Inflammatory macrophage treated with lipopolysaccharide for 1 hour (primary cell): ENCODE data around the gene PSG5.
"Not testable (repeated sequence)": the region's sequence is repeated elsewhere in the genome, so short reads cannot be mapped to it uniquely, and the experiment has no call there.

ENCODE experiments used
- DNase-seq, 2 donors: peaks; one replicate each; pipeline ENCODE4 v3.0.0-alpha.2; 2020 to 2022

PSG5 gene

GRCh38 chr19:43181869-43182771, 4.2 kb downstream of the PSG5 start:
- DNase-seq: not testable (repeated sequence)

GRCh38 chr19:43179569-43180147, 6.7 kb downstream of the PSG5 start:
- not testable (repeated sequence) for DNase-seq

- not testable (repeated sequence) for DNase-seq
Observed at GRCh38 chr19:43178577-43178976, 7.8 kb downstream of the PSG5 start.

DNA sequence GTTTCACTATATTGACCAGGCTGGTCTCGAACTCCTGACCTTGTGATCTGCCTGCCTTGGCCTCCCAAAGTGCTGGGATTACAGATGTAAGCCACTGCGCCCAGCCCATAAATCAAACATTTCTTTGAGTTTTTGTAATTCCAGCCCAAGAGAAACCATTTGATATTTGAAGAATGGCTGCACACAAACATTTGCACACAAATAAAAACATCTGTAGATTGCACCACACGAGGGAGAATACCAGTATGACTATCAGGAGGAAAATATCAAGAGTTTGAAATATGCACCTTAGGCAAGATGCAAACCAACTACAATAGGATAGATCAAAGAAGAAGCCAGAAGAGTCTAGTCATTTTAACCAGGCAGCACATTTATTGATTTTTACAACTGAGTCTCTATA, 20.4 kb downstream of the PSG5 start:
- DNase-seq: not testable (repeated sequence)

- not testable (repeated sequence) for DNase-seq
Observed at GRCh38 chr19:43163135-43163534, 23.2 kb downstream of the PSG5 start.

DNA sequence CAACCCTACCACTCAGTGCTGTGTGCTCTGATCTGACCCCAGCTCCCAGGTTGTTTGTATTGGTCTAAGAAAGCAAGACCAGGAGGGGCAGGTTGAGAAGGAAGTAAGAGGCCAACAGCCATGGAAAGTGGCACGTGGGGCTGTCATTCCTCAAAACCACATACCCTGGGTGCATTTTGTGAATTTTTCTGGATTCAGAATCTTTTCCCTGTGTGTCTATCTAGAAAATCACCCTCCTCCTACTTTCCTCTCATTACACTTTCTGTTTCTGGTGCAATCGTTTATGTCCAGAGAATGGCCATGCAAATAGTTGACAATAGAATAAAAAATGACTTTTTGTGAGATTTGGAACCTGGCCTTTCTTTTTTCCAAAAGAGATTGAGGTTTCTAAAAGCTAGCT, 24.1 kb downstream of the PSG5 start:
- not testable (repeated sequence) for DNase-seq

DNA sequence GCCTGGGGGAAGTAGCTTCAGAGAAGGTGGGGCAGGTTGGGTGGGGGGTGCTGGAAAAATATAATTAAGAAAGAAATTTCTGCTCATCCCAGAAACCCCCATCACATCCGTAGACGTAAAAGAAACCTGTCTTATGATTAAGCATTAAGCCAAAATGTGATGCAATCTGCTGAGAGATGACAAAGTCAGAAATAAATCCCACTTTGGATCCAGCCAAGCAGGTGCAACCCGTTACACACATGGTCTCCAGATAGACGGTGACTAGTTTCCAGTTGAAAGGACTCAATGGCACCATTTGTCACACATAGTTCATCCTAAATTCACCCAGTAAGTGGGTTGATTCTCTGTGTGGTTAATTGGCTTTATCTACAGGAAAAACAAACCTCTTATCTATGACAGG, 34.1 kb downstream of the PSG5 start:
- DNase-seq: no peak

- DNase-seq: not testable (repeated sequence)
Observed at GRCh38 chr19:43149788-43150187, 36.5 kb downstream of the PSG5 start.

- no peak for DNase-seq
Observed at GRCh38 chr19:43148233-43148632, 38.1 kb downstream of the PSG5 start.

GRCh38 chr19:43141763-43142162, 44.6 kb downstream of the PSG5 start:
- DNase-seq: not testable (repeated sequence)

GRCh38 chr19:43132696-43133095, 53.6 kb downstream of the PSG5 start:
- DNase-seq: no peak

GRCh38 chr19:43131281-43131842, 55.0 kb downstream of the PSG5 start:
- DNase-seq: not testable (repeated sequence)

DNA sequence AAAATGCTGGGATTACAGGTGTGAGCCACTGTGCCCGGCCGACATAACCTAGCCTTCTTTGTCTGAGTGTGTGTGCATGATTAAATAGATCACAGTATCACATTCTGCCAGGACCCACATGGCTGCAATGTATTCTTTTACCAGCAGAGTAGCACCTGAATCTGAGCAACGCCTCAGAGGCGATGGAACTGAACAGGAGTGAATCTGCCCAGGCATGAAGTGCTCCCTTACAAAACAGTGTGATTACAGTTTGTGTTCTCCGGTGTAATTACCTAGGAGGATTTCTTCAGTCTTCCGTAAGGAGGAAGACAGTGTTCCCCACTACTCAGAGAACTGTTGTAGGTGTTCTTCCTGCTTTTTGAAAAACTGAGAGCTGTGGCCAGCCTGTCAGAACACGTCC, 57.1 kb downstream of the PSG5 start:
- not testable (repeated sequence) for DNase-seq

GRCh38 chr19:43127336-43127735, 59.0 kb downstream of the PSG5 start:
- DNase-seq: not testable (repeated sequence)

DNA sequence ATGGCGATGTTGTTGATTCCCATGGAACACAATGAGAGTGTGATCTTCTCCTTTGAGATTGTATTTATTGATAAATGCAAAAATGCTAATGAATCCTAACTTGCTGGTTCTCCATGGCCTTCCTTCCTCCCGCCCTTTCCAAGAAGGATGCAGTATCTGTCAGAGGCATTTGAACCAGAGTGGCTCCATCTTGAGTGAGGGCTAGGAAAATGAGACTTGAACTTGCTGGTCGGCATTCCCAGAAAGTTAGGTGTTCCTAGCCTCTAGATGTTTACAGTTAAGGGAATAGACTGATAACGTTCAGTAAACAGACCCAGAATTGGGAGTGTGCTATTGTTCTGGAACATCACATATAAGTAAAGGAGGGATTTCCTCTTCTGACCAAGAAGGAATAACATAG, 59.6 kb downstream of the PSG5 start:
- DNase-seq: no peak

GRCh38 chr19:43124360-43124759, 62.0 kb downstream of the PSG5 start:
- no peak for DNase-seq

DNA sequence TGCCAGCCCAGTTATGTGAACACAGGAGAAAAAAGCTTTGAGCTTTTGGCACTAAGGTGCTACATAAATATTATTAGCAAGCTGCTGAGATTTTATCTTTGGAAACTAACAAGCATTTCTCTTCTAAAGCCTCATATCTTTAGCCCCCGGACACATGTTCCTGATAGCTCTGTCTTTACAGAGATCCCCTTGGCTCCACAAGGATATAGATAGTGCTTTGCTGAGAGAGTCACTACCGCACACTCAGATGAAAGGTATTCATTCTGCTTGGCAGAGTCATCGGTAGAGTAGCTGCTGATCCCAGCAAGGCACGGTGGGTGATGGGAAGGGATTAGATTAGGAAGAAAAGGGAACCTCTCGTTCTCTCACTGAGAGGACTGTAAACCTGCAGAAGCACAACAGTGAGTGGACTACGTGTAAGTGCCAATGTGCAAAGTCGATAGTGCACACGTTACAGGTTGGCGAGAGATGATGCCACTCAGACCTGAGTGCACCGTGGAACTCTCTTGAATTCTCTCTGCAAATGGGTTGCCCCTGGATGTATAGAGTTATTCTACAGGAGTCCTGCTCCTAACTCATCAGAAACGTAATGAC, 65.8 kb downstream of the PSG5 start:
- not testable (repeated sequence) for DNase-seq

DNA sequence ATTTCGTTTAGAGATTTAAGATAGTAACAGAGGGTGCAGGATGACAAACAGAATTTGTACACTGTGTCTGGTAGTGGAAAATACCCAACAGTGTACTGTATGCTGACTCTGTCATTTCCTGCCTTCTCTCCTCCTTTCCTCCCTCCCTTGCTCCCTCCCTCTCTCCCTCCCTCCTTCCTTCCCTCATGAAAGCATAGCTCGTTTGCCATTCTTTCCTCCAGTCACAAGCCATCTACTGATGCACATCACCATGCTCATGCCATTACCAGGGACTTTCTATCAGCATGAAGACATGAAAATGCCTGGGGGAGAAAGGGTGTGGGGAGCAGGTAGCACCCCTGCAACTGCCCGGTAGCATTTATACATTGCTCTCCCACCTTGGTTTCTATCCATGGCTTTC, 66.8 kb downstream of the PSG5 start:
- DNase-seq: not testable (repeated sequence)
